Peyer's patch (tissue), 4 donors: ENCODE data around the gene LMAN2L. TPM values are rescaled to one million over a fixed set of nuclear protein-coding genes. Genes with fewer than 3 reads are reported as not detected.

Experiments used
- DNase-seq, 3 donors: peaks; one replicate each; pipeline ENCODE4 v3.0.0-alpha.2; 2017 to 2019
- H3K27ac ChIP-seq, 4 donors: fragments of 200-600 bp; sonication (generic); one replicate each; pipeline ENCODE4 v1.5.1; 2016 to 2019
- H3K27me3 ChIP-seq, 2 donors: fragments of 200-600 bp; sonication (generic); one replicate each; pipeline ENCODE4 v1.5.1; 2019
- H3K36me3 ChIP-seq, 3 donors: fragments of 200-600 bp; sonication (generic); one replicate each; pipeline ENCODE4 v1.5.1; 2016 to 2019
- H3K4me1 ChIP-seq, 4 donors: fragments of 200-600 bp; sonication (generic); one replicate each; pipeline ENCODE4 v1.5.1; 2016 to 2019
- H3K4me3 ChIP-seq, 4 donors: fragments of 200-600 bp; sonication (generic); 1 replicate in 3 of 4; 2 replicates in 1 of 4; pipeline ENCODE4 v1.5.1; 2016 to 2019; ENCODE audit warnings: mild to moderate bottlenecking in 1 of 4
- H3K9me3 ChIP-seq, 4 donors: fragments of 200-600 bp; sonication (generic); one replicate each; pipeline ENCODE4 v1.5.1; 2016 to 2019; ENCODE audit warnings: mild to moderate bottlenecking in 1 of 4
- POLR2A ChIP-seq, 2 donors: fragments of 450-650 bp; IDR thresholded peaks; one replicate each; pipeline ENCODE4 v1.5.1; 2017; ENCODE audit warnings: antibody characterized with exemption in 2 of 2, mild to moderate bottlenecking in 2 of 2, moderate library complexity in 2 of 2
- total RNA-seq, 4 donors: library from RNA; depleted of rRNA; stranded (reverse); fragments of >200 nt; gene quantifications; one replicate each; pipeline ENCODE4 v1.1.0, GENCODE V29; 2016
- TF ChIP-seq, protein P1 (sequence below), 6 experiments: fragments of 450-650 bp in 4 of 6; fragments of 200-600 bp in 2 of 6; sonication (generic) in 1 of 6; IDR thresholded peaks; one replicate each; pipeline ENCODE4 v1.5.1; 2017 to 2019; ENCODE audit warnings: antibody characterized with exemption in 6 of 6, mild to moderate bottlenecking in 3 of 6, moderate library complexity in 1 of 6

Gene LMAN2L
- total RNA-seq, 4 donors from 2014 or later = 9.4 to 12.5 (median 10.8) TPM

DNA sequence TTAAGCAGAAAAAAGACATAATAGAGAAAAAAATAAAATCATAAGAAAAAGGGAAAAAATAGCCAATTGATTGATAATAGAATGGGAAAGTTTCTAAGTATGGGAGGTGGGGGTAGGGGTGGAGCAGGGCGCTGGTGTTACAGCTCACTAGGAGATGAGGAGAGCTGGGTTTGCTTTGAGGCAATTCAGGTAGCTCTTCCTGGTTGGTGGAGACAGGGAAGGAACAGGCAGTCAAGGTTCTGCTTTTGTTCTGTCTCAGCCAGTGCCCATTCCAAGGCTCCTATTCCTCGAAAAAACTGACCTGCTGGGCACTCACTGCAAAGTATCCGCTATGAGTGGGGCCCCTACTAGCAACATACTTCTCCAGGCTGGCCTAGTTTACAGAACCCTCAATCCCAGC lies 19.1 kb upstream of the LMAN2L start:
- Histone ChIP-seq H3K9me3 (no peaks in the 10 kb centered on the region), H3K27ac (peak overlapping the region in 3 of 4 donors; percentile 5 to 97 (median 8)), H3K4me1 (peaks cover 4 to 42% (median 9%) of the 10 kb centered on the region in 4 donors), H3K4me3 (no peak overlapping the region), H3K36me3 (no peaks in the 10 kb centered on the region), H3K27me3 (no peaks in the 10 kb centered on the region)
- TF ChIP-seq, protein P1, sequence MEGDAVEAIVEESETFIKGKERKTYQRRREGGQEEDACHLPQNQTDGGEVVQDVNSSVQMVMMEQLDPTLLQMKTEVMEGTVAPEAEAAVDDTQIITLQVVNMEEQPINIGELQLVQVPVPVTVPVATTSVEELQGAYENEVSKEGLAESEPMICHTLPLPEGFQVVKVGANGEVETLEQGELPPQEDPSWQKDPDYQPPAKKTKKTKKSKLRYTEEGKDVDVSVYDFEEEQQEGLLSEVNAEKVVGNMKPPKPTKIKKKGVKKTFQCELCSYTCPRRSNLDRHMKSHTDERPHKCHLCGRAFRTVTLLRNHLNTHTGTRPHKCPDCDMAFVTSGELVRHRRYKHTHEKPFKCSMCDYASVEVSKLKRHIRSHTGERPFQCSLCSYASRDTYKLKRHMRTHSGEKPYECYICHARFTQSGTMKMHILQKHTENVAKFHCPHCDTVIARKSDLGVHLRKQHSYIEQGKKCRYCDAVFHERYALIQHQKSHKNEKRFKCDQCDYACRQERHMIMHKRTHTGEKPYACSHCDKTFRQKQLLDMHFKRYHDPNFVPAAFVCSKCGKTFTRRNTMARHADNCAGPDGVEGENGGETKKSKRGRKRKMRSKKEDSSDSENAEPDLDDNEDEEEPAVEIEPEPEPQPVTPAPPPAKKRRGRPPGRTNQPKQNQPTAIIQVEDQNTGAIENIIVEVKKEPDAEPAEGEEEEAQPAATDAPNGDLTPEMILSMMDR (IDR thresholded peaks at IDR 0.05) = no peak
- no peak for TF ChIP-seq POLR2A (IDR thresholded peaks at IDR 0.05)
- DNase-seq = no peak

DNA sequence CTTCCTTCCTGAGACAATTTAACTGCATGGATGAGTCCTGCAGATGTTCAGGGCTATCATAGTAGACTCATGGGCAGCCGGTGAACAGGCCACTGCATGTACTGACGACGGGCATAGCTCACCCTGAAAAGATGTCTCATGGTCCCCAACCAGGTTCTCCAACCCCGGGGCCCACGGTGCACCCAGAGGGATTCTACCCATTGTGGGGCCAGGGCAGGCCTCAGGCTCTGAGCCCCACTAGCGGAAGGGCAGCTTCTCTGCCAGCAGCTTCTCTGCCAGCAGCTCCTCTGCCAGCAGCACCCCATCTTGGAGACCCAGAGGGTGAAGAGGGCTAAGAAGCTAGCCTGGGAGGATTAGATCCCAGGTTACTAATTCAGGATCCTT lies 17.6 kb upstream of the LMAN2L start:
- H3K4me1 ChIP-seq = peaks cover 3 to 31% (median 5%) of the 10 kb centered on the region in 4 donors
- TF ChIP-seq, protein P1 (IDR thresholded peaks at IDR 0.05) = no peak
- TF ChIP-seq POLR2A (IDR thresholded peaks at IDR 0.05) = no peak
- no peak overlapping the region for H3K4me3 ChIP-seq
- no peaks in the 10 kb centered on the region for H3K9me3 ChIP-seq
- no peak for DNase-seq
- no peaks in the 10 kb centered on the region for H3K36me3 ChIP-seq
- H3K27me3 ChIP-seq = no peaks in the 10 kb centered on the region
- no peak overlapping the region for H3K27ac ChIP-seq

DNA sequence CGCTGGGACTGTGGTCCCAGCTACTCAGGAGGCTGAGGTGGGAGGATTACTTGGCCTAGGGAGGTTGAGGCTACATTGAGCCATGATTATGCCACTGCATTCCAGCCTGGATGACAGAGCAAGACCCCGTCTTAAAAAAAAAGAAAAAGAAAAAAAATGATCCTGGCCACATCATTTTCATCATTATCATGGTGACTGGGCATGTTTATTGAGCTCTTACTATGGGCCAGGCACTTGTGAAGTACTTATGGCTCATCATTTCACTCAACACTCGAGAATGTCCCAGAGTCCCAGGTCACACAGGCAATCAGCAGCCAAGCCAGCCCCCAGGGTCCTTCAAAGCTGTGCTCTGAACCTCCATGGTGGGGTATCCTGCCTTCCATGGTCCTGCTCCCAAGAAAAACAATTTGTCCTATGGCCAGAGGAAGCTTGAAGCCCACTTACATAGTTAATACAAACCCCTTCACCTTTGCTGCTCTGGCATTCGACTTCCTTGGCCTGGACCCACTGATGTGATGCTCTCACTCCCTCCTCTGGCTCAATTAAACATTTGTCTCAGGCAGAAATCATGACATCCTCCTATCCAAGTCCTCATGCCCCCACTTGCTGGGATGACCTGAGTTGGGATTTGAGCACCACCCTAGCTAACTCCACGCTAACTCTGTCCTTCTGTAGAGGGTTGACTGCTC lies 17.1 kb upstream of the LMAN2L start:
- TF ChIP-seq, protein P1 (IDR thresholded peaks at IDR 0.05) = no peak
- TF ChIP-seq POLR2A (IDR thresholded peaks at IDR 0.05) = no peak

DNA sequence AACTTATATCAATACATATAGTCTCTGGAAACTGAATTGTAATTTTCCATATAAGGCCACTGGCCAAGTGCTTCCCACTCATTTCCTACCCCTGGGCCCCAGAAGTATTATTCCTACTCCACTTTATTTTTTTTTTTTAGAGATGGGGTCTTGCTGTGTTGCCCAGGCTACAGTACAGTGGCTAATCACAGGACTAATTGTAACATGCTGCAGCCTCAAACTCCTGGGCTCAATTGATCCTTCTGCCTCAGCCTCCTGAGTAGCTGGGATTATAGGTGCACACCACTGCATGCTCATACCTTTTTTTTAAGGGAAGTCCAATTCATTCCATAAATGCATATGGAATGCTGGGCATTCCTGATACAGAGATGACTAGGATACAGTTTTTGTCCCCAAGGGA lies 14.5 kb upstream of the LMAN2L start:
- no peak for TF ChIP-seq POLR2A (IDR thresholded peaks at IDR 0.05)
- TF ChIP-seq, protein P1 (IDR thresholded peaks at IDR 0.05) = no peak
- no peak overlapping the region for H3K4me3 ChIP-seq
- no peak for DNase-seq

More for the DNA sequence above, 17.1 kb upstream of the LMAN2L start:
- H3K4me1 ChIP-seq = peaks cover 3 to 25% (median 4%) of the 10 kb centered on the region in 4 donors
- H3K27ac ChIP-seq = no peak overlapping the region
- no peaks in the 10 kb centered on the region for H3K36me3 ChIP-seq
- H3K4me3 ChIP-seq = no peak overlapping the region
- H3K9me3 ChIP-seq = no peaks in the 10 kb centered on the region
- H3K27me3 ChIP-seq = no peaks in the 10 kb centered on the region
- no peak for DNase-seq

DNA sequence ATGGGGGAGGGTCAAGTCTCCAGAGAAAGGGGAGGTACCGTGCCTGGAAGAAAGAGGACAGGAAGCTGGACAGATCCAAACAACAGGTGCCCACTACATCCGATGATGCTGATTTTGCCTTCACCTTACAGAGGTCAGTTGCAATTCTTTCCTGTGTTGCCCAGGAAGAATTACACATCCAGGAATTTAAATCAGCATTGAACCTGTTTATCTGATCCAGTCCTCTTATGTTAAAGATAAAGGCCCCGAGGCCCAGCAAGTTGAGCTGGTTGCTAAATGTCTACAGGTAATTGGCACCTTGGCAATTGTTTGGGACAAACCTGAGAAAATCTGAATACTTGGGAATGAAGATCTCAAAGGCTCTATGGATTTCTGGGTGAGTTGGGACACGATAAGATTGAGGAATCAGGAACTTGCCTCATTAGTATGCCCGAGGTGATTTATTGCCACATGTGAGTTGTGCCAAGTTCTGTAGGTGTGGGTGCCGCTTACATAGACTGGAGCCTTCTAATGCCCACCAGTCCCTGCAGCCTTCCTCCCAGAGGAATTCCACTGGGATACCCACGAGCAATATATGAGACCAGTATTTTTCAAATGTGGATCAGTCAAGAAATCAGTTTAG lies 13.9 kb upstream of the LMAN2L start:
- no peak overlapping the region for H3K27ac ChIP-seq

More for the DNA sequence above, 14.5 kb upstream of the LMAN2L start:
- Histone ChIP-seq H3K9me3 (no peaks in the 10 kb centered on the region), H3K4me1 (peaks cover 0 to 7% (median 0%) of the 10 kb centered on the region in 4 donors), H3K27ac (no peak overlapping the region), H3K27me3 (no peaks in the 10 kb centered on the region), H3K36me3 (no peaks in the 10 kb centered on the region)

More for the DNA sequence above, 13.9 kb upstream of the LMAN2L start:
- Histone ChIP-seq H3K4me3 (no peak overlapping the region), H3K27me3 (no peaks in the 10 kb centered on the region), H3K36me3 (no peaks in the 10 kb centered on the region), H3K4me1 (peaks cover 0 to 2% (median 0%) of the 10 kb centered on the region in 4 donors), H3K9me3 (no peaks in the 10 kb centered on the region)
- no peak for TF ChIP-seq POLR2A (IDR thresholded peaks at IDR 0.05)
- TF ChIP-seq, protein P1 (IDR thresholded peaks at IDR 0.05) = no peak
- no peak for DNase-seq
